H1 (cell line): ENCODE data around the gene ABHD10. TPM values are rescaled to one million over a fixed set of nuclear protein-coding genes. Genes with fewer than 3 reads are reported as not detected.

Source experiments
- CTCF ChIA-PET: fragments of 300-600 bp; sonication (Branson Sonifier 250); formaldehyde crosslinking; loops from one replicate; lab custom pipeline; 2021; ENCODE audit not compliant: partially characterized antibody; lab: Charles Lee
- POLR2A ChIA-PET: fragments of 300-600 bp; sonication (Branson Sonifier 250); formaldehyde crosslinking; loops from one replicate; lab custom pipeline; 2021; ENCODE audit warnings: inconsistent platforms; ENCODE audit not compliant: partially characterized antibody; lab: Charles Lee
- DNase-seq, 2 experiments: peaks; one replicate each; pipeline versions ENCODE4 v3.0.0 to v3.0.0-alpha.2; 2010 to 2022; ENCODE audit warnings: low spot score in 2 of 2, low read depth in 1 of 2, mixed read lengths in 1 of 2
- FAIRE-seq: peaks from 2 replicates; lab custom pipeline; 2011; peaks lifted over from hg19 to GRCh38; lab: Jason Lieb, UNC
- H2AFZ ChIP-seq: 2 replicates; pipeline ENCODE4 v1.8.1; 2012; ENCODE audit warnings: low read length, inconsistent platforms
- H2AK5ac ChIP-seq: 2 replicates; pipeline ENCODE4 v1.6.1; 2013; ENCODE audit warnings: low read depth, low read length
- H2BK120ac ChIP-seq: replicated peaks from 2 replicates; pipeline ENCODE3; 2013; ENCODE audit warnings: low read depth, low read length, inconsistent platforms
- H2BK12ac ChIP-seq: 2 replicates; pipeline ENCODE4 v1.6.1; 2013; ENCODE audit warnings: low read depth, low read length
- H2BK15ac ChIP-seq: 2 replicates; pipeline ENCODE4 v1.6.1; 2013; ENCODE audit warnings: low read length
- H2BK20ac ChIP-seq: 2 replicates; pipeline ENCODE4 v1.6.1; 2013; ENCODE audit warnings: low read length
- H2BK5ac ChIP-seq: 2 replicates; pipeline ENCODE4 v1.6.1; 2013; ENCODE audit warnings: low read depth, low read length
- H3K14ac ChIP-seq: 2 replicates; pipeline ENCODE4 v1.6.1; 2013; ENCODE audit warnings: inconsistent platforms; ENCODE audit not compliant: insufficient read length
- H3K18ac ChIP-seq: 2 replicates; pipeline ENCODE4 v1.6.1; 2013; ENCODE audit warnings: low read length; ENCODE audit errors: extremely low read depth
- H3K23ac ChIP-seq: 2 replicates; pipeline ENCODE4 v1.6.1; 2013; ENCODE audit warnings: inconsistent platforms; ENCODE audit not compliant: insufficient read length
- H3K23me2 ChIP-seq: 2 replicates; pipeline ENCODE4 v1.6.1; 2013; ENCODE audit warnings: low read depth, low read length
- H3K27ac ChIP-seq: 2 replicates; pipeline ENCODE4 v1.6.1; 2011; ENCODE audit warnings: low read depth, low read length, inconsistent platforms
- H3K27me3 ChIP-seq, 4 experiments: replicated peaks in 1 of 4; 1 replicate in 1 of 4; 2 replicates in 3 of 4; pipeline versions ENCODE4 v1.6.1 to v1.8.1; 2011 to 2013; ENCODE audit warnings: low read length in 3 of 4, mild to moderate bottlenecking in 3 of 4, inconsistent platforms in 2 of 4, mixed read lengths in 2 of 4, moderate library complexity in 1 of 4; ENCODE audit not compliant: control insufficient read depth in 3 of 4, insufficient read depth in 3 of 4; ENCODE audit errors: extremely low read depth in 1 of 4
- H3K36me3 ChIP-seq, 4 experiments: 2 replicates each; pipeline versions ENCODE4 v1.6.1 to v1.8.1; 2011 to 2013; ENCODE audit warnings: mild to moderate bottlenecking in 4 of 4, low read length in 3 of 4, moderate library complexity in 2 of 4, control low read depth in 1 of 4, inconsistent platforms in 1 of 4; ENCODE audit not compliant: insufficient read depth in 4 of 4, control insufficient read depth in 2 of 4
- H3K4ac ChIP-seq: replicated peaks from 2 replicates; pipeline ENCODE3; 2013; ENCODE audit warnings: low read length, low read depth, mixed read lengths, inconsistent platforms; ENCODE audit not compliant: insufficient read length
- H3K4me1 ChIP-seq, 4 experiments: replicated peaks in 1 of 4; 1 replicate in 1 of 4; 2 replicates in 3 of 4; pipeline versions ENCODE4 v1.6.1 to v1.8.1; 2011 to 2013; ENCODE audit warnings: low read length in 3 of 4, inconsistent platforms in 2 of 4, mixed read lengths in 1 of 4; ENCODE audit not compliant: insufficient read depth in 4 of 4, control insufficient read depth in 3 of 4
- H3K4me2 ChIP-seq, 2 experiments: 2 replicates each; pipeline versions ENCODE4 v1.6.1 to v1.8.1; 2011 to 2013; ENCODE audit warnings: low read depth in 2 of 2, low read length in 2 of 2, control low read depth in 1 of 2, inconsistent platforms in 1 of 2, mild to moderate bottlenecking in 1 of 2; ENCODE audit not compliant: insufficient read depth in 1 of 2
- H3K4me3 ChIP-seq, 4 experiments: fragments of 200-600, 300-600 bp in 1 of 4; sonication (generic), shearing (Covaris generic), sonication (Bioruptor Twin) in 1 of 4; 2 replicates each; pipeline versions ENCODE4 v1.5.1 to v1.8.1; 2011 to 2016; ENCODE audit warnings: low read length in 4 of 4, low read depth in 3 of 4, control low read depth in 2 of 4, inconsistent platforms in 2 of 4, mild to moderate bottlenecking in 2 of 4, mixed read lengths in 1 of 4, moderate library complexity in 1 of 4; ENCODE audit not compliant: insufficient read depth in 2 of 4; ENCODE audit errors: extremely low read depth in 1 of 4
- H3K56ac ChIP-seq: replicated peaks from 2 replicates; pipeline ENCODE3; 2013; ENCODE audit warnings: low read depth, mild to moderate bottlenecking, mixed read lengths, low read length, inconsistent platforms; ENCODE audit not compliant: insufficient read length
- H3K79me1 ChIP-seq: 2 replicates; pipeline ENCODE4 v1.6.1; 2013; ENCODE audit warnings: low read depth, low read length, control low read depth
- H3K79me2 ChIP-seq, 2 experiments: 2 replicates each; pipeline versions ENCODE4 v1.6.1 to v1.8.1; 2012 to 2013; ENCODE audit warnings: low read length in 2 of 2, mild to moderate bottlenecking in 2 of 2, inconsistent platforms in 1 of 2; ENCODE audit not compliant: insufficient read depth in 2 of 2, control insufficient read depth in 1 of 2
- H3K9ac ChIP-seq, 4 experiments: replicated peaks in 1 of 4; 1 replicate in 1 of 4; 2 replicates in 3 of 4; pipeline versions ENCODE4 v1.6.1 to v1.8.1; 2011 to 2013; ENCODE audit warnings: low read depth in 3 of 4, low read length in 3 of 4, control low read depth in 2 of 4, mild to moderate bottlenecking in 2 of 4, moderate library complexity in 2 of 4, inconsistent platforms in 1 of 4; ENCODE audit errors: extremely low read depth in 1 of 4
- H3K9me3 ChIP-seq, 2 experiments: 2 replicates each; pipeline versions ENCODE4 v1.6.1 to v1.8.1; 2012 to 2013; ENCODE audit warnings: mild to moderate bottlenecking in 2 of 2, moderate library complexity in 2 of 2, control low read depth in 1 of 2, inconsistent platforms in 1 of 2, low read depth in 1 of 2, low read length in 1 of 2, mixed read lengths in 1 of 2; ENCODE audit not compliant: insufficient read depth in 2 of 2
- H4K20me1 ChIP-seq, 2 experiments: replicated peaks in 1 of 2; 2 replicates each; pipeline versions ENCODE3 to v1.8.1; 2011 to 2013; ENCODE audit warnings: inconsistent platforms in 2 of 2, low read length in 2 of 2, mild to moderate bottlenecking in 1 of 2; ENCODE audit not compliant: insufficient read depth in 2 of 2, control insufficient read depth in 1 of 2
- H4K5ac ChIP-seq: 2 replicates; pipeline ENCODE4 v1.6.1; 2013; ENCODE audit warnings: low read length, low read depth, mixed read lengths, inconsistent platforms; ENCODE audit not compliant: insufficient read length
- H4K8ac ChIP-seq: 2 replicates; pipeline ENCODE4 v1.8.0; 2013; ENCODE audit warnings: mild to moderate bottlenecking, moderate library complexity, low read length, inconsistent platforms; ENCODE audit not compliant: insufficient read depth; ENCODE audit errors: extremely low read depth
- H4K91ac ChIP-seq: replicated peaks from 2 replicates; pipeline ENCODE3; 2013; ENCODE audit warnings: low read length, mixed read lengths, inconsistent platforms; ENCODE audit not compliant: insufficient read length
- KDM4A ChIP-seq: IDR thresholded peaks from one replicate; pipeline ENCODE4 v1.7.1; 2012; ENCODE audit warnings: low read depth, mild to moderate bottlenecking, moderate library complexity, low read length, inconsistent platforms; ENCODE audit not compliant: severe bottlenecking
- WGBS, 2 experiments: shearing (Covaris generic) in 1 of 2; methylation state at CpG; one replicate each; pipeline versions ENCODE4 v1.1.6 to v1.1.7; 2013 to 2015; ENCODE audit warnings: low lambda C conversion rate in 2 of 2, mixed read lengths in 2 of 2, inconsistent platforms in 1 of 2, low coverage in 1 of 2, missing lambda C conversion rate in 1 of 2; ENCODE audit not compliant: insufficient replicate concordance in 2 of 2, insufficient coverage in 1 of 2, insufficient read length in 1 of 2; ENCODE audit errors: extremely low coverage in 1 of 2, missing lambda C conversion rate in 1 of 2; 5-methylcytosine and 5-hydroxymethylcytosine counted together
- polyA plus RNA-seq, 7 experiments: library from polyadenylated mRNA; depleted of rRNA in 3 of 7; stranded (reverse) in 5 of 7; unstranded in 2 of 7; fragments of >200 nt in 5 of 7; fragments of 200-250 nt in 2 of 7; gene quantifications; 1 replicate in 5 of 7; 2 replicates in 1 of 7; 4 replicates in 1 of 7; pipeline versions ENCODE4 v1.2.1 to v1.2.3, GENCODE V29; 2011 to 2013; ENCODE audit warnings: missing spikeins in 2 of 7, mixed read lengths in 2 of 7
- total RNA-seq: library from RNA; stranded (reverse); fragmentation: NEBNext Ultra II Directional; extraction: Animal tissue kit (Norgen Biotek cat#: 25700); gene quantifications from 2 replicates; pipeline ENCODE4 v1.2.1, GENCODE V29; 2021
- TF ChIP-seq, protein P1 (sequence below): IDR thresholded peaks from 2 replicates; pipeline ENCODE4 v1.6.1; 2012; ENCODE audit warnings: low read length, inconsistent platforms

ABHD10 gene
- total and polyA plus RNA-seq, 2 of the 8 experiments (the other 6 are each of a cell fraction or from before 2014, with no cell fraction given) = 10.9 to 24.6 TPM

DNA sequence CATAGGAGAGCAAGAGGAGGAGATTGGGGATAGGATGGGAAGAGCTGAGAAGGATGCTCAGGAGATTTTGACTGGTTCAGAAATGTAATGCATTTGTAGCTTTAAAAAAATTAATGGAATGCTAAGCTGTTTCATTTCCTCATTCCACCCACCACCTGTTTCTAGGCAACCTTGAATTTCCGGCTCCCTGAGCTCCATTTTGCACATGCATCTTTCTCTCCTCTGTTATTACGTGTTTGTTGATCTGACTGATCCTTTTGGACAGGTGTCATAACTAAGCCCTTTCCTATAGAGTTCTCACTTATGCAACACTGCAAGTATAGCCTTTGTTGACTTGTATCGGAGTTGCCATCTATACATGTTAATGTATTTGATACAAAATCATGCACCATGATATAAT lies 60.0 kb downstream of the ABHD10 start:
- no peak overlapping the region for H3K27ac ChIP-seq
- no peak overlapping the region for H4K5ac ChIP-seq
- no peaks in the 10 kb centered on the region for H3K27me3 ChIP-seq
- WGBS, 2 experiments = 90% methylated on average over 3 of the region's 3 CpGs; no CpG with 5 or more reads in 1 of the 2 experiments
- no peak overlapping the region for H4K91ac ChIP-seq
- no peak overlapping the region for H2AK5ac ChIP-seq
- H2BK15ac ChIP-seq = no peak overlapping the region
- no peaks in the 10 kb centered on the region for H4K20me1 ChIP-seq
- no peak overlapping the region for H2BK5ac ChIP-seq
- no peak overlapping the region for H3K9ac ChIP-seq
- ChIA-PET POLR2A (no interaction called here), CTCF (interaction anchor here (0.8 to 1.6 kb wide), 5 partner anchors 24 to 322 kb away, joined by 3 to 5 read pairs (median 3); no protein-coding TSS in a partner anchor)
- FAIRE-seq = no peak
- H3K36me3 ChIP-seq = 0 out of 8 replicates have a peak, but pooled peaks cover 0 to 4% (median 0%) of the 10 kb centered on the region in 4 experiments
- no peak overlapping the region for H3K4me2 ChIP-seq
- H4K8ac ChIP-seq = no peak overlapping the region
- H3K4me3 ChIP-seq = no peak overlapping the region
- no peak overlapping the region for H3K56ac ChIP-seq
- H2BK120ac ChIP-seq = no peak overlapping the region
- no peak overlapping the region for H3K18ac ChIP-seq
- H3K4ac ChIP-seq = no peak overlapping the region
- peaks cover 0 to 3% (median 0%) of the 10 kb centered on the region in 4 experiments; a peak in 3 of 7 replicates for H3K4me1 ChIP-seq
- no peak for DNase-seq
- H3K23ac ChIP-seq = no peak overlapping the region
- no peak overlapping the region for H2BK20ac ChIP-seq
- no peaks in the 10 kb centered on the region for H3K79me1 ChIP-seq
- no peak overlapping the region for H2AFZ ChIP-seq
- H3K23me2 ChIP-seq = no peaks in the 10 kb centered on the region
- H2BK12ac ChIP-seq = no peak overlapping the region
- peaks cover 5 to 16% of the 10 kb centered on the region in 2 experiments; a peak in 2 of 4 replicates for H3K9me3 ChIP-seq
- no peak overlapping the region for H3K14ac ChIP-seq
- H3K79me2 ChIP-seq = no peaks in the 10 kb centered on the region
- TF ChIP-seq KDM4A = no peak
- TF ChIP-seq, protein P1, sequence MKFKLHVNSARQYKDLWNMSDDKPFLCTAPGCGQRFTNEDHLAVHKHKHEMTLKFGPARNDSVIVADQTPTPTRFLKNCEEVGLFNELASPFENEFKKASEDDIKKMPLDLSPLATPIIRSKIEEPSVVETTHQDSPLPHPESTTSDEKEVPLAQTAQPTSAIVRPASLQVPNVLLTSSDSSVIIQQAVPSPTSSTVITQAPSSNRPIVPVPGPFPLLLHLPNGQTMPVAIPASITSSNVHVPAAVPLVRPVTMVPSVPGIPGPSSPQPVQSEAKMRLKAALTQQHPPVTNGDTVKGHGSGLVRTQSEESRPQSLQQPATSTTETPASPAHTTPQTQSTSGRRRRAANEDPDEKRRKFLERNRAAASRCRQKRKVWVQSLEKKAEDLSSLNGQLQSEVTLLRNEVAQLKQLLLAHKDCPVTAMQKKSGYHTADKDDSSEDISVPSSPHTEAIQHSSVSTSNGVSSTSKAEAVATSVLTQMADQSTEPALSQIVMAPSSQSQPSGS = no peak
